HepG2 (cell line): ENCODE data around the gene PRSS48. TPM values are rescaled to one million over a fixed set of nuclear protein-coding genes. Genes with fewer than 3 reads are reported as not detected.

ENCODE experiments used
- CREBL2 ChIP-seq: sonication (generic); formaldehyde crosslinking; IDR thresholded peaks from 2 replicates; pipeline ENCODE4 v1.8.1; 2023; ENCODE audit warnings: missing genetic modification reagents, mild to moderate bottlenecking, borderline replicate concordance
- DBP ChIP-seq: sonication (generic); formaldehyde crosslinking; IDR thresholded peaks from 2 replicates; pipeline ENCODE4 v1.4.0; 2020; ENCODE audit warnings: missing genetic modification reagents; ENCODE audit errors: not compliant biosample characterization
- ESRRA ChIP-seq: sonication (generic); formaldehyde crosslinking; IDR thresholded peaks from 2 replicates; pipeline ENCODE4 v1.5.1; 2020; ENCODE audit warnings: mild to moderate bottlenecking, low read depth, missing genetic modification reagents
- FOSL2 ChIP-seq: sonication (generic); formaldehyde crosslinking; IDR thresholded peaks from 2 replicates; pipeline ENCODE4 v1.4.0; 2020; ENCODE audit warnings: missing genetic modification reagents
- GATAD2A ChIP-seq: IDR thresholded peaks from 2 replicates; pipeline ENCODE4 v1.6.1; 2016
- HDAC6 ChIP-seq: fragments of 200-600 bp; sonication (generic); IDR thresholded peaks from 2 replicates; pipeline ENCODE4 v1.7.0; 2017; ENCODE audit warnings: mild to moderate bottlenecking, antibody characterized with exemption, low read length, low read depth
- HIC2 ChIP-seq: sonication (generic); formaldehyde crosslinking; IDR thresholded peaks from 2 replicates; pipeline ENCODE4 v1.9.0; 2022; ENCODE audit warnings: low read depth, missing genetic modification reagents
- MED8 ChIP-seq: sonication (generic); formaldehyde crosslinking; IDR thresholded peaks from 2 replicates; pipeline ENCODE4 v1.8.1; 2023; ENCODE audit warnings: mild to moderate bottlenecking, missing genetic modification reagents; ENCODE audit not compliant: insufficient replicate concordance
- MTF2 ChIP-seq: sonication (generic); formaldehyde crosslinking; IDR thresholded peaks from 2 replicates; pipeline ENCODE4 v1.5.0; 2020; ENCODE audit warnings: missing genetic modification reagents, borderline replicate concordance
- PHF8 ChIP-seq: sonication (generic); formaldehyde crosslinking; IDR thresholded peaks from 2 replicates; pipeline ENCODE4 v1.5.0; 2020; ENCODE audit warnings: missing genetic modification reagents
- SP4 ChIP-seq: sonication (generic); formaldehyde crosslinking; IDR thresholded peaks from 2 replicates; pipeline ENCODE4 v1.8.1; 2023; ENCODE audit warnings: mild to moderate bottlenecking, missing genetic modification reagents
- TEAD3 ChIP-seq: optimal IDR thresholded peaks from 2 replicates; pipeline ENCODE3; 2016; ENCODE audit warnings: borderline replicate concordance
- TP53 ChIP-seq: sonication (generic); formaldehyde crosslinking; conservative IDR thresholded peaks from 2 replicates; pipeline ENCODE4 v1.4.0; 2020; ENCODE audit warnings: missing genetic modification reagents
- ZBTB26 ChIP-seq: IDR thresholded peaks from 2 replicates; pipeline ENCODE4 v1.6.1; 2016; ENCODE audit warnings: missing compliant biosample characterization, missing genetic modification reagents, borderline replicate concordance
- ZBTB3 ChIP-seq: sonication (generic); formaldehyde crosslinking; IDR thresholded peaks from 2 replicates; pipeline ENCODE4 v1.4.0; 2020; ENCODE audit warnings: low read depth, mild to moderate bottlenecking, moderate library complexity, missing genetic modification reagents, borderline replicate concordance
- ZKSCAN5 ChIP-seq: sonication (generic); formaldehyde crosslinking; IDR thresholded peaks from 2 replicates; pipeline ENCODE4 v1.5.1; 2020; ENCODE audit warnings: mild to moderate bottlenecking, missing genetic modification reagents
- ZMYM2 ChIP-seq: sonication (generic); formaldehyde crosslinking; IDR thresholded peaks from 2 replicates; pipeline ENCODE4 v1.8.0; 2022; ENCODE audit warnings: mild to moderate bottlenecking, missing genetic modification reagents
- ZNF101 ChIP-seq: sonication (generic); formaldehyde crosslinking; IDR thresholded peaks from 2 replicates; pipeline ENCODE4 v1.4.0; 2020; ENCODE audit warnings: mild to moderate bottlenecking, low read depth, missing genetic modification reagents, borderline replicate concordance
- ZNF12 ChIP-seq: sonication (generic); formaldehyde crosslinking; IDR thresholded peaks from 2 replicates; pipeline ENCODE4 v1.5.0; 2020; ENCODE audit warnings: missing genetic modification reagents
- ZNF136 ChIP-seq: sonication (generic); formaldehyde crosslinking; IDR thresholded peaks from 2 replicates; pipeline ENCODE4 v1.8.1; 2022; ENCODE audit warnings: low read depth, mild to moderate bottlenecking, moderate library complexity, missing genetic modification reagents
- ZNF547 ChIP-seq: sonication (generic); formaldehyde crosslinking; IDR thresholded peaks from 2 replicates; pipeline ENCODE4 v1.5.1; 2020; ENCODE audit warnings: mild to moderate bottlenecking, missing genetic modification reagents
- ZNF558 ChIP-seq: sonication (generic); formaldehyde crosslinking; IDR thresholded peaks from 2 replicates; pipeline ENCODE4 v1.9.0; 2022; ENCODE audit warnings: mild to moderate bottlenecking, missing genetic modification reagents, borderline replicate concordance
- ZNF572 ChIP-seq: sonication (generic); formaldehyde crosslinking; IDR thresholded peaks from 2 replicates; pipeline ENCODE4 v1.5.1; 2020; ENCODE audit warnings: mild to moderate bottlenecking, missing genetic modification reagents
- ZNF768 ChIP-seq: sonication (generic); formaldehyde crosslinking; IDR thresholded peaks from 2 replicates; pipeline ENCODE4 v1.4.0; 2020; ENCODE audit warnings: missing genetic modification reagents
- ZNF772 ChIP-seq: sonication (generic); formaldehyde crosslinking; IDR thresholded peaks from 2 replicates; pipeline ENCODE4 v1.5.0; 2020; ENCODE audit warnings: mild to moderate bottlenecking, missing genetic modification reagents
- ZSCAN22 ChIP-seq: sonication (generic); formaldehyde crosslinking; IDR thresholded peaks from 2 replicates; pipeline ENCODE4 v1.4.0; 2020; ENCODE audit warnings: mild to moderate bottlenecking, missing genetic modification reagents
- polyA plus RNA-seq, 8 experiments: library from polyadenylated mRNA; depleted of rRNA in 3 of 8; stranded (reverse) in 7 of 8; unstranded in 1 of 8; fragments of >200 nt; fragmentation: Illumina TruSeq in 4 of 8; extraction: Trizol in 4 of 8; gene quantifications; 2 replicates each; pipeline versions ENCODE4 v1.2.1 to v1.2.3, GENCODE V29; 2011 to 2016; ENCODE audit warnings: low read depth in 4 of 8, missing spikeins in 1 of 8, mixed read lengths in 1 of 8; ENCODE audit not compliant: insufficient read depth in 1 of 8
- total RNA-seq, 5 experiments: library from RNA; depleted of rRNA; stranded (reverse); fragments of >200 nt; fragmentation: Illumina TruSeq; extraction: Trizol; gene quantifications; 2 replicates each; pipeline ENCODE4 v1.2.3, GENCODE V29; 2016; ENCODE audit warnings: low read depth in 1 of 5
- TF ChIP-seq, protein P1 (sequence below): sonication (generic); IDR thresholded peaks from 2 replicates; pipeline ENCODE4 v1.6.1; 2016; ENCODE audit warnings: low read depth, borderline replicate concordance

PRSS48 gene
- total and polyA plus RNA-seq, 2 of the 13 experiments (the other 11 are each of a cell fraction or from before 2014, with no cell fraction given): not detected

DNA sequence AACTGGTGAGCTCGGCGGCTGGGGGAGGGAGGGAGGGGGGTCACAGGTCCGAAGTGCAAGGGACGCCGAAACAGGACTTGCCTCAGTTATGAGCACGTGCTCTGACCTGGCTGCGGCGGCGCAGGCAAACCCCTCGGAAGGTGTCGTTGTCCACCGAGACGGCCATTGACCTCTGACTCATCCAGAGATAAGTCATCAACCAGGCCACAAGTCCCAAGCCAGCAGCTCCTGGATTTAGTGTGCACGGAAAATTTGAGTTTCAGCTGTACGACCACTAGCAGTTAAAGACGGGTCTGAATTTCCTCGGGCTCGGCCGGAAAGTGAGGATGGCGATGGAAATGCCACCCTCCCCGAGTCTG, 47.8 kb downstream of the PRSS48 start (continued):
- no peak for TF ChIP-seq ZNF547
- TF ChIP-seq DBP (CRISPR knock-in tag): no peak
- TF ChIP-seq ZNF772 (CRISPR knock-in tag): no peak
- TF ChIP-seq, protein P1, sequence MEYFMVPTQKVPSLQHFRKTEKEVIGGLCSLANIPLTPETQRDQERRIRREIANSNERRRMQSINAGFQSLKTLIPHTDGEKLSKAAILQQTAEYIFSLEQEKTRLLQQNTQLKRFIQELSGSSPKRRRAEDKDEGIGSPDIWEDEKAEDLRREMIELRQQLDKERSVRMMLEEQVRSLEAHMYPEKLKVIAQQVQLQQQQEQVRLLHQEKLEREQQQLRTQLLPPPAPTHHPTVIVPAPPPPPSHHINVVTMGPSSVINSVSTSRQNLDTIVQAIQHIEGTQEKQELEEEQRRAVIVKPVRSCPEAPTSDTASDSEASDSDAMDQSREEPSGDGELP: peak; percentile 40; the same call in 1 of the 2 replicates
- 0 out of 2 replicates have a peak, but pooled peaks have one; percentile 29 for TF ChIP-seq ZNF12 (CRISPR knock-in tag)
- TF ChIP-seq ZSCAN22 (CRISPR knock-in tag): no peak
- no peak for TF ChIP-seq ZNF101 (CRISPR knock-in tag)
- no peak for TF ChIP-seq MED8 (CRISPR knock-in tag)
- TF ChIP-seq ZNF136 (CRISPR knock-in tag): no peak
- peak; percentile 99 for TF ChIP-seq FOSL2 (CRISPR knock-in tag)
- TF ChIP-seq GATAD2A: peak; percentile 70
- no peak for TF ChIP-seq CREBL2 (CRISPR knock-in tag)
- TF ChIP-seq ZBTB26 (CRISPR knock-in tag): peak; percentile 87
- peak; percentile 72 for TF ChIP-seq ESRRA
- no peak; the same call in 1 of the 2 replicates for TF ChIP-seq TP53 (CRISPR knock-in tag)
- peak; percentile 43; the same call in 1 of the 2 replicates for TF ChIP-seq PHF8 (CRISPR knock-in tag)
- TF ChIP-seq MTF2 (CRISPR knock-in tag): no peak
- TF ChIP-seq ZKSCAN5 (CRISPR knock-in tag): 0 out of 2 replicates have a peak, but pooled peaks have one; percentile 36
- no peak for TF ChIP-seq ZMYM2
- TF ChIP-seq ZNF572 (CRISPR knock-in tag): 0 out of 2 replicates have a peak, but pooled peaks have one; percentile 6
- TF ChIP-seq HIC2: no peak
- no peak for TF ChIP-seq HDAC6
- peak; percentile 46; the same call in 1 of the 2 replicates for TF ChIP-seq ZNF558 (CRISPR knock-in tag)
- TF ChIP-seq SP4: no peak
- TF ChIP-seq ZNF768 (CRISPR knock-in tag): no peak
- no peak for TF ChIP-seq TEAD3 (CRISPR knock-in tag)
- 0 out of 2 replicates have a peak, but pooled peaks have one; percentile 54 for TF ChIP-seq ZBTB3 (CRISPR knock-in tag)
